Measurements from ENCODE around the gene EXD3. TPM values are rescaled to one million over a fixed set of nuclear protein-coding genes. Genes with fewer than 3 reads are reported as not detected.

EXD3 gene
- total RNA-seq, 1 donor from 2014 or later: 8.6 TPM

- Histone ChIP-seq H3K36me3 (ENCODE audit: control insufficient read depth, insufficient read depth, low read length) (no peaks in the 10 kb centered on the region), H3K4me3 (ENCODE audit: low read depth, low read length) (no peak overlapping the region), H3K27me3 (ENCODE audit: control insufficient read depth, insufficient read depth, low read length) (peaks cover 35% of the 10 kb centered on the region)
- TF ChIP-seq CTCF (IDR thresholded peaks at IDR 0.05; ENCODE audit: insufficient read depth, low read length, poor library complexity, severe bottlenecking): no peak
- DNase-seq (ENCODE audit: low read depth): no peak
Measured at GRCh38 chr9:137294091-137294680, 128.8 kb downstream of the EXD3 start.

- TF ChIP-seq CTCF (IDR thresholded peaks at IDR 0.05; ENCODE audit: insufficient read depth, low read length, poor library complexity, severe bottlenecking): no peak
- Histone ChIP-seq H3K36me3 (ENCODE audit: control insufficient read depth, insufficient read depth, low read length) (no peaks in the 10 kb centered on the region), H3K27me3 (ENCODE audit: control insufficient read depth, insufficient read depth, low read length) (peaks cover 33% of the 10 kb centered on the region), H3K4me3 (ENCODE audit: low read depth, low read length) (no peak overlapping the region)
- DNase-seq (ENCODE audit: low read depth): no peak
Measured at GRCh38 chr9:137293482-137294090, 129.4 kb downstream of the EXD3 start.

GRCh38 chr9:137293094-137293481 is 129.9 kb downstream of the EXD3 start:
- Histone ChIP-seq H3K27me3 (ENCODE audit: control insufficient read depth, insufficient read depth, low read length) (peaks cover 28% of the 10 kb centered on the region), H3K4me3 (ENCODE audit: low read depth, low read length) (no peak overlapping the region), H3K36me3 (ENCODE audit: control insufficient read depth, insufficient read depth, low read length) (no peaks in the 10 kb centered on the region)
- DNase-seq (ENCODE audit: low read depth): no peak
- TF ChIP-seq CTCF (IDR thresholded peaks at IDR 0.05; ENCODE audit: insufficient read depth, low read length, poor library complexity, severe bottlenecking): no peak

GRCh38 chr9:137286975-137287383 is 136.0 kb downstream of the EXD3 start:
- peak; percentile 66 for TF ChIP-seq CTCF (IDR thresholded peaks at IDR 0.05; ENCODE audit: insufficient read depth, low read length, poor library complexity, severe bottlenecking)
- Histone ChIP-seq H3K36me3 (ENCODE audit: control insufficient read depth, insufficient read depth, low read length) (no peaks in the 10 kb centered on the region), H3K4me3 (ENCODE audit: low read depth, low read length) (no peak overlapping the region), H3K27me3 (ENCODE audit: control insufficient read depth, insufficient read depth, low read length) (no peaks in the 10 kb centered on the region)
- DNase-seq (ENCODE audit: low read depth): no peak

- DNase-seq (ENCODE audit: low read depth): no peak
- no peak for TF ChIP-seq CTCF (IDR thresholded peaks at IDR 0.05; ENCODE audit: insufficient read depth, low read length, poor library complexity, severe bottlenecking)
- H3K4me3 ChIP-seq (ENCODE audit: low read depth, low read length): no peak overlapping the region
- H3K36me3 ChIP-seq (ENCODE audit: control insufficient read depth, insufficient read depth, low read length): peaks cover 1% of the 10 kb centered on the region
- H3K27me3 ChIP-seq (ENCODE audit: control insufficient read depth, insufficient read depth, low read length): no peaks in the 10 kb centered on the region
Measured at GRCh38 chr9:137281345-137282116, 141.4 kb downstream of the EXD3 start.
